Suppressor macrophage treated with lipopolysaccharide for 1 hour (primary cell): ENCODE results near the gene CD300C.
A peak's percentile ranks its signal among the peaks of the same experiment; 100 is the strongest.
"Not testable (repeated sequence)": the region's sequence is repeated elsewhere in the genome, so short reads cannot be mapped to it uniquely, and the experiment has no call there.

ENCODE experiments used
- DNase-seq, 3 donors: peaks; one replicate each; pipeline ENCODE4 v3.0.0-alpha.2; 2020 to 2022

CD300C gene

GRCh38 chr17:74530831-74531150 is 15.1 kb downstream of the CD300C start:
- DNase-seq: no peak

- no peak for DNase-seq
Measured at GRCh38 chr17:74529243-74529642, 16.7 kb downstream of the CD300C start.

- peak; percentile 93 to 99 (median 98) for DNase-seq
Measured at GRCh38 chr17:74528491-74529199, 17.3 kb downstream of the CD300C start.

- no peak for DNase-seq
Measured at GRCh38 chr17:74527756-74528155, 18.2 kb downstream of the CD300C start.

GRCh38 chr17:74527081-74527480 is 18.8 kb downstream of the CD300C start:
- DNase-seq: no peak

GRCh38 chr17:74526681-74527080 is 19.2 kb downstream of the CD300C start:
- DNase-seq: no peak

GRCh38 chr17:74525781-74526288 is 20.1 kb downstream of the CD300C start:
- DNase-seq: no peak

GRCh38 chr17:74525465-74525725 is 20.5 kb downstream of the CD300C start:
- DNase-seq: no peak

- peak; percentile 74 to 81 (median 75) for DNase-seq
Measured at GRCh38 chr17:74524653-74525464, 21.1 kb downstream of the CD300C start.

GRCh38 chr17:74523308-74523707 is 22.6 kb downstream of the CD300C start:
- DNase-seq: no peak

GRCh38 chr17:74522381-74523105 is 23.4 kb downstream of the CD300C start:
- DNase-seq: no peak

GRCh38 chr17:74521701-74522201 is 24.2 kb downstream of the CD300C start:
- peak; percentile 84 to 88 (median 87) for DNase-seq

GRCh38 chr17:74520790-74521480 is 25.0 kb downstream of the CD300C start:
- DNase-seq: peak; percentile 94 to 99 (median 97)

GRCh38 chr17:74520016-74520434 is 25.9 kb downstream of the CD300C start:
- DNase-seq: peak; percentile 65 to 75 (median 66)

- DNase-seq: not testable (repeated sequence)
Measured at GRCh38 chr17:74518413-74518981, 27.4 kb downstream of the CD300C start.

- peak in 2 of 3 donors; percentile 24 to 39 for DNase-seq
Measured at GRCh38 chr17:74516561-74517328, 29.2 kb downstream of the CD300C start.

GRCh38 chr17:74515941-74516340 is 30.0 kb downstream of the CD300C start:
- DNase-seq: no peak

GRCh38 chr17:74514632-74515334 is 31.1 kb downstream of the CD300C start:
- DNase-seq: peak; percentile 35 to 69 (median 57)

GRCh38 chr17:74513987-74514631 is 31.8 kb downstream of the CD300C start:
- peak; percentile 50 to 68 (median 59) for DNase-seq

- peak; percentile 94 to 99 (median 97) for DNase-seq
Measured at GRCh38 chr17:74512624-74513091, 33.3 kb downstream of the CD300C start.
